Prostate gland (tissue), 2 donors: ENCODE results near the gene GALNT2.

ENCODE experiments used
- CTCF ChIP-seq, 4 experiments: fragments of 200-600 bp in 2 of 4; fragments of 450-650 bp in 2 of 4; sonication (generic) in 2 of 4; IDR thresholded peaks; 1 replicate in 3 of 4; 2 replicates in 1 of 4; pipeline ENCODE4 v1.5.1; 2016 to 2019; ENCODE audit warnings: antibody characterized with exemption in 4 of 4, mild to moderate bottlenecking in 2 of 4, moderate library complexity in 2 of 4
- POLR2A ChIP-seq: fragments of 450-650 bp; IDR thresholded peaks from one replicate; pipeline ENCODE4 v1.6.1; 2016; ENCODE audit warnings: antibody characterized with exemption, mild to moderate bottlenecking

GRCh38 chr1:230285351-230285750 is 218.3 kb downstream of the GALNT2 start:
- TF ChIP-seq CTCF (IDR thresholded peaks at IDR 0.05) (no peak), POLR2A (no peak)
